HG03139 (cell line): ENCODE results near the gene CCDC24.

Experiments
- ATAC-seq: cut with Tn5 transposase; IDR thresholded peaks from one replicate; pipeline ENCODE4 v1.9.1; 2021; ENCODE audit not compliant: unreplicated experiment

The CCDC24 gene

DNA sequence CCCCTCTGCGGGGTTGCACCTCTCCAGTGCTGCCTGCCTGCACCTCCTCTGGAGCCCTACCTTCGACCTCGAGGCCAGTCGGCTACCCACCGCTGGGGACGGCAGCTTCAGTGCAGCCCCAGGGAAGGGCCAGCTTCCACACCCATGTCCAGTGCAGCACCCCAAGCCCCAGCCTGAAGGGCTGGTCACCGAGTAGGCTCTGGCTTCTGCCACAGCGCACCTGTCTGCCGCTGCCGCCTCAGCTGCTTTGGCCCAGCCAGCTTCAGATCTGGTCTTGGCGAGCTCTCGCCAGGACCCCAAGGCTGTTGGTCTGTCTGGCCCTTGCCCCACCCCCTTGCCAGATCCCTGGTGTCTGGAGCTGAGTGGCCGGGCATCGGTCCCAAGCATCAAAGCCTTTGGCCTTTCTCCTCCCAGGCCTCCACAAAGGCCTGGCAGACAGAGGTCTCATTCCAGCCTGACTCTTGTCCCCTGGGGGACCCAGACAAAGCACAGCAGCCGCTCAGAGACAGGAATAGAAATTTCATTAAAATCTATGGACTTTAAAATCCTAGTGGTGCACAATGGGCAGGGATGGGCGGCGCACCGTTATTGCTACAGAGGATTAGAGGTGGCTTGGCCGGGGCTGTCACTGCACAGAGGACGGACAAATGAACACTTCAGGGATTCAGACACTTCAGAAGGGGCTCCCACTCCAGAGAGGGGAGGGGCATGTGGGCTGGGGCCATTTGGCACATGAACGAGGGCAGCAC lies 4.8 kb downstream of the CCDC24 start:
- ATAC-seq: no peak

GRCh38 chr1:43996733-43997115 lies 5.3 kb downstream of the CCDC24 start:
- no peak for ATAC-seq

DNA sequence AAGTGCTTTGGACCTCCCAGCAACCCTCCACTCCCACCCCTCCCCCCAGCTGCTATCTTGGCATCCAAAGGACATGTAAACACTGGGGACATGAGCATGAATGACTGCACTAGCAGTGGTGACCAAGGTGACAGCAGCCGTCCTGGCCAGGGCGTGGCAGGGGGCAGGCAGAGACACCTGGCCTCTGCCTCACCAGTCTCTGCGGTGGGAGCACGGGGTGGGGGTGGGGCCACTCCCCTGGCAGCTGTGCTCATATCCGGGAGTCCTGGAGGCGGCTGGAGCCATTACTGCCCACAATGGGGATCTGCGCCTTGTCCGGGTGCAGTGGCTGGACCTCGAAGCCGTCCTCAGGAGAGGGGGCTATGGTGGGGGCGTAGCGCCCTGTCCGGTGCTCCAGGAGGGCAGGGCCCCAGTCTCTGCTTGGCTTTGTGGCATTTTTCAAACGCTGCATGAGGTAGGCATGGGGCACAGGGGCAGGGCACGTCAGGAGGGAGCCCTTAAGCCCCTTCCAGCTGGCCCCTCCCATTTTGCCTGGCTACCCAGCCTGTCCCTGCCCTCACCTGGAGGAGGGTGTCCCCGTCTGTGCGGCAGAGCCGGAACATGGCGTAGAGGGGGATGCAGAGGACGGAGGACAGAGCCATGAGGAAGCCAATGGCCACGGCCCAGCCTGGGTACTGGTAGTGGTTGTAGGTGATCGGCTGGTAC lies 6.0 kb downstream of the CCDC24 start:
- ATAC-seq: no peak

GRCh38 chr1:43998000-43998378 lies 6.6 kb downstream of the CCDC24 start:
- ATAC-seq: no peak

GRCh38 chr1:43999455-43999854 lies 8.1 kb downstream of the CCDC24 start:
- ATAC-seq: no peak

- no peak for ATAC-seq
These were observed 8.8 kb downstream of the CCDC24 start for GRCh38 chr1:44000122-44000665.

GRCh38 chr1:44002165-44002564 lies 10.8 kb downstream of the CCDC24 start:
- ATAC-seq: no peak

- ATAC-seq: no peak
These were observed 11.3 kb downstream of the CCDC24 start for GRCh38 chr1:44002606-44003157.

- no peak for ATAC-seq
These were observed 16.9 kb downstream of the CCDC24 start for GRCh38 chr1:44008259-44008658.

DNA sequence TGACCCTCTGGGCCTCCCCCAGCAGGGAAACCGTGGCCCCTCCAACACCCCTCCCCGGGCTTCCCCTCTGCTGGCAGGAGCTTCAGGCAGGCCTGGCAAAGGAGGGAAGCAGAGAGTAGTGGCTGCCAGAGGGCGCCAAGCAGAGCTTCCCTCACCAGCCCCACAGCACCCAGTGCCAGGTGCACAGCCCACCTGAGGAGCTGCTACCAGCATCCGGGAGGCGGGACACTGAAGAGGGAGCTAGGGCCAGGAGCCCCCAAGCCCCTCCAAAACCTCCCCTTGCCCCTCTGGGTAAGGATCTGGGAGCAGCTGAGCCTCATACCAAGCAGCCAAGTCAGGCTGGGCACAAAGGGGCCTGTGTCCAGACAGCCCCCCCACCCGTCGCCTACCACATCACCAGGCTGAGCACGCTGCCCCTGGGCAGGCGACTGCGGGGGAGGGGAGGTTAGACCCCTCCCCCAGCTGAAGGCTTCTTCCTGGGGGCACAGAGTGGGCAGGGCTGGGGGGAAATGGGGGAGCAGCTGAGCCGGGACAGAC lies 19.6 kb downstream of the CCDC24 start:
- no peak for ATAC-seq

DNA sequence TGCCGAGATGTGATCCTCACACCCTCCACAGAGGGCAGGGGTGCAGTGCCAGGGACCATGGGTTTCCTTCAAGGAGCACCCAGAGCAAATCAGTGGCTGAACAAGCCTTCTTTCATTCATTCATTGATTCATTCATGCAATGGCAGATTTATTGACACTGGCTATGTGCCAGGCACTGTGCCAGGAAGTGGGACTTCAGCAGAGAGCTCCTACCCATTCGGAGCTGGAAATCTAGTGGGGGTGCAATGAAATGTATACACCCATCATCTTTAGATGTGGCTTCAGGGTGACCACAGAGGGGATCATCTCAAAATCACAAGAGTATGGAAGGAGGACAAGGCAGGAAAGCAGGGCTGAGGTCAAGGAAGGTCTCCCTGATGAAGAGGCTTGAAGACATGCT lies 21.0 kb downstream of the CCDC24 start:
- ATAC-seq: no peak

DNA sequence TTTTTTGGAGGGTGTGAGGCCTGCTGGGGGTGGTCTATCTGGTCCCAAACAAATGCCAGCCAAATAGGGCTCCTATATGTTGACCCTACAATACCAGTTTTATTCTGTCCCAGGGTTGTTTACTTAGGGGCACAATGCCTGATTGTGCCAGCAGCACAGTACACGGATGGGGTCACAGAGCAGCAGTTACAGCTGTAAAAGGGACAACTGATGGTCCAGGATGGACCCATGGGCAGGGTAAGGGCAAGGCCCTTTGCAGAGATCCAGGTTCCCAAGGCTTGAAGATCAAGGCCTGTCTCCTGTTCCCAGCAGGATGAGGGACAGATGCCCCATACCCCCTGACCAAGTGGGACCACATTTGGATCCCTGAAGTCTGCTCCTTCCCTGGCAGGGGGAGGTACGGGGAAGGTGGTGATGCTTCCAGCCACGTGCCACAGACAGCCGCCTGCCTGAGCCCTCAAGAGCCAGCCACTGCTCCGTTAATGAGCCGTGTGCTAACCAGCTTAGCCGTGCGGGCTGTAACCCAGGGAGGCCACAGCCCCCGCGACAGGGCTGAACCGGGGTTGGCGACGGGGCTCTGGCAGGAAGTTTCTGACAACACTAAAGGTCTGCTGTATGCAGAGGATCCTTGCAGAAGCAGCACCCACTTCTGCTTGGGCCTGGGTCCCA lies 21.7 kb downstream of the CCDC24 start:
- ATAC-seq: no peak

GRCh38 chr1:44013949-44014348 lies 22.6 kb downstream of the CCDC24 start:
- no peak for ATAC-seq

DNA sequence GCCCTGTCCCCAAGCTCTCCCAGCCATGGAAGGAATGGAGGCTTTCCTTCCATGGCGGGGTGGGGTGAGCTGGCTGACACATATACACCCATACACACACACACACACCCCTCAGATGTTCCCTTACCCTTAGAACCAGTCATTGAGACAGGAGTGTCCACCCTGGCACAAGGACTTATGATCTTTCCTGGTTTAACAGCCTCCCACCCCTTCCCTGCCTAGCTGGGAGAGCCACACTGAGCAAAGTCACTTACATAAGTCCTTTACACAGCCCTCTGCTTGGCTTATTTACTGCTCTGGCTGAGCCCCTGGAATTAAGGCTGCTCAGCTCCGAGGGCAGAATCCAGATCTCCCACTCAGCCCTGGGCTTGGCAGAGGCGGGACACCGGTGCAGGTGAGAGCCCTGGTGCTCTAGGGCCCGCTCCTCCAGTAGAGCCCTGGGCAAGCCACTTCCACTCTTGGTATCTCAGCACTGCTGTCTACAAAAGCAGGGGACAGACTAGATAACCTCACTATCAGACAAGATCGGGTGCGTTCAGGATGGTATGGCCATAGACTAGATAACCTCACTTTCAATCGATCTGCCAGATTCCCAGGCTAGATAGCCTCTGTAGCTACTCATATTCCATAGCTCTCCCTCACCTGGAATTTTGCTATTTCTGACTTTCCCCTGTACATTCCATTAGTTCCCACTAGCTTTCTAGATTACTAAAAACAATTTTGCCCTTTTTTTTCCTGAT lies 23.1 kb downstream of the CCDC24 start:
- no peak for ATAC-seq

- ATAC-seq: no peak
These were observed 23.8 kb downstream of the CCDC24 start for GRCh38 chr1:44015206-44015605.

- no peak for ATAC-seq
These were observed 24.9 kb downstream of the CCDC24 start for GRCh38 chr1:44016041-44016889.

- no peak for ATAC-seq
These were observed 25.5 kb downstream of the CCDC24 start for GRCh38 chr1:44016890-44017400.

DNA sequence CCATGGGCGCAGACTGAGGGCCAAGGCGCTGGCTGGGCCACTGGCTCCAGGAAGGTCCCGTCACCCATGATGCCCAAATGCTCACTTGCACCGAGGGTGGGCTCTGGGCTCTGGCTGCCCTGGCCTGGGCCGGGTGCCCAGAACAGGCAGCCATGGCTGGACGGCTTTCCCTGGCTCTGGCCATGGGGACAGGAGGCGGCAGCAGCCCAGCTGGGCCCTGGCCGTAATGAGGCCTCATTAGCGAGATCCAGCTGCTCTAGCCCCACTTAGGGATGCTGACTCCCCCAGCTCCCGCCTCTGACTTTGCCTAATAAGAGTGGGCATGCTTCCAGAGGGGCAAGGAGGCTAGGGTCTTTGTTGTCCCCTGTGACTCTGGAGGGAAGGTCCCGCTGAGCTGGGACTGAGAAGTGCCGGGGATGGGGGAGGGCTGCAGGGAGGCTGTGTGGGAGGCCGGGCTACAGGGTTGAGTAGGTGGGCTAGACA lies 28.1 kb downstream of the CCDC24 start:
- no peak for ATAC-seq

- ATAC-seq: no peak
These were observed 29.1 kb downstream of the CCDC24 start for GRCh38 chr1:44020464-44020863.
